Suprapubic skin (tissue), 4 donors: ENCODE results near the gene SNX8. TPM values are rescaled to one million over a fixed set of nuclear protein-coding genes. Genes with fewer than 3 reads are reported as not detected.

Source experiments
- DNase-seq, 2 donors: peaks; one replicate each; pipeline ENCODE4 v3.0.0-alpha.2; 2019; ENCODE audit warnings: low spot score in 2 of 2
- H3K27ac ChIP-seq: fragments of 200-600 bp; sonication (generic); one replicate; pipeline ENCODE4 v1.5.1; 2019
- H3K27me3 ChIP-seq: fragments of 200-600 bp; sonication (generic); one replicate; pipeline ENCODE4 v1.5.1; 2019
- H3K36me3 ChIP-seq: fragments of 200-600 bp; sonication (generic); one replicate; pipeline ENCODE4 v1.5.1; 2019
- H3K4me1 ChIP-seq: fragments of 200-600 bp; sonication (generic); one replicate; pipeline ENCODE4 v1.5.1; 2019
- H3K4me3 ChIP-seq: fragments of 200-600 bp; sonication (generic); one replicate; pipeline ENCODE4 v1.5.1; 2019; ENCODE audit warnings: mild to moderate bottlenecking
- H3K9me3 ChIP-seq: fragments of 200-600 bp; sonication (generic); one replicate; pipeline ENCODE4 v1.5.1; 2019
- EP300 ChIP-seq: sonication (generic); formaldehyde crosslinking; IDR thresholded peaks from one replicate; pipeline ENCODE4 v1.6.1; 2017; ENCODE audit warnings: antibody characterized with exemption
- POLR2A ChIP-seq, 2 donors: fragments of 450-650 bp; IDR thresholded peaks; one replicate each; pipeline ENCODE4 v1.6.1; 2017; ENCODE audit warnings: antibody characterized with exemption in 2 of 2, mild to moderate bottlenecking in 2 of 2, moderate library complexity in 2 of 2
- POLR2AphosphoS5 ChIP-seq, 3 donors: sonication (generic); formaldehyde crosslinking; IDR thresholded peaks; one replicate each; pipeline ENCODE4 v1.6.1; 2017; ENCODE audit warnings: antibody characterized with exemption in 3 of 3
- WGBS: methylation state at CpG from one replicate; pipeline ENCODE4 v1.1.5; 2018; 5-methylcytosine and 5-hydroxymethylcytosine counted together
- total RNA-seq, 4 donors: library from RNA; depleted of rRNA; stranded (reverse); fragments of >200 nt; gene quantifications; one replicate each; pipeline ENCODE4 v1.1.0, GENCODE V29; 2016
- TF ChIP-seq, protein P1 (sequence below), 2 donors: fragments of 200-600 bp in 1 of 2; fragments of 450-650 bp in 1 of 2; sonication (generic) in 1 of 2; IDR thresholded peaks; one replicate each; pipeline ENCODE4 v1.5.1; 2016 to 2019; ENCODE audit warnings: antibody characterized with exemption in 2 of 2, mild to moderate bottlenecking in 1 of 2, moderate library complexity in 1 of 2

SNX8 gene
- total RNA-seq, 4 donors from 2014 or later, result 13.7 to 35.1 (median 19.3) TPM

DNA sequence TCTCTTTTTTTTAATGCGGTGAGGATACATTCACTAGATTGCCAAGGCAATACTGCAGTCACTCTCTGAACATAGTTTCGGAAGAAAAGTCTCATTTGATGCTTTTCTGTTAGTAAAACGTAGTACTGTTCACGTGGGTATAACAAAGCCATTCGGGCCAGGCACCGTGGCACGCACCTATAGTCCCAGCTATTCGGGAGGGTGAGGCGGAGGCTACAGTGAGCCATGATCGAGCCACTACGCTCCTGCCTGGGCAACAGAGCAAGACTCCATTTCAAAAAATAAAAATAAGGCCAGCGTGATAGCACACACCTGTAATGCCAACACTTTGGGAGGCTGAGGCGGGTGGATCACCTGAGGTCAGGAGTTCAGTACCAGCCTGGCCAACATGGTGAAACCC, 24.6 kb downstream of the SNX8 start:
- H3K36me3 ChIP-seq, result peaks cover 5% of the 10 kb centered on the region
- H3K4me1 ChIP-seq, result peaks cover 4% of the 10 kb centered on the region
- DNase-seq, result no peak
- H3K27ac ChIP-seq, result no peak overlapping the region
- 85% methylated on average over 13 of the region's 13 CpGs for WGBS
- no peak overlapping the region for H3K4me3 ChIP-seq
- H3K27me3 ChIP-seq, result no peaks in the 10 kb centered on the region
- no peaks in the 10 kb centered on the region for H3K9me3 ChIP-seq
- TF ChIP-seq POLR2AphosphoS5 (IDR thresholded peaks at IDR 0.05), result no peak
- no peak for TF ChIP-seq EP300
- TF ChIP-seq, protein P1, sequence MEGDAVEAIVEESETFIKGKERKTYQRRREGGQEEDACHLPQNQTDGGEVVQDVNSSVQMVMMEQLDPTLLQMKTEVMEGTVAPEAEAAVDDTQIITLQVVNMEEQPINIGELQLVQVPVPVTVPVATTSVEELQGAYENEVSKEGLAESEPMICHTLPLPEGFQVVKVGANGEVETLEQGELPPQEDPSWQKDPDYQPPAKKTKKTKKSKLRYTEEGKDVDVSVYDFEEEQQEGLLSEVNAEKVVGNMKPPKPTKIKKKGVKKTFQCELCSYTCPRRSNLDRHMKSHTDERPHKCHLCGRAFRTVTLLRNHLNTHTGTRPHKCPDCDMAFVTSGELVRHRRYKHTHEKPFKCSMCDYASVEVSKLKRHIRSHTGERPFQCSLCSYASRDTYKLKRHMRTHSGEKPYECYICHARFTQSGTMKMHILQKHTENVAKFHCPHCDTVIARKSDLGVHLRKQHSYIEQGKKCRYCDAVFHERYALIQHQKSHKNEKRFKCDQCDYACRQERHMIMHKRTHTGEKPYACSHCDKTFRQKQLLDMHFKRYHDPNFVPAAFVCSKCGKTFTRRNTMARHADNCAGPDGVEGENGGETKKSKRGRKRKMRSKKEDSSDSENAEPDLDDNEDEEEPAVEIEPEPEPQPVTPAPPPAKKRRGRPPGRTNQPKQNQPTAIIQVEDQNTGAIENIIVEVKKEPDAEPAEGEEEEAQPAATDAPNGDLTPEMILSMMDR (IDR thresholded peaks at IDR 0.05), result no peak
- no peak for TF ChIP-seq POLR2A (IDR thresholded peaks at IDR 0.05)

DNA sequence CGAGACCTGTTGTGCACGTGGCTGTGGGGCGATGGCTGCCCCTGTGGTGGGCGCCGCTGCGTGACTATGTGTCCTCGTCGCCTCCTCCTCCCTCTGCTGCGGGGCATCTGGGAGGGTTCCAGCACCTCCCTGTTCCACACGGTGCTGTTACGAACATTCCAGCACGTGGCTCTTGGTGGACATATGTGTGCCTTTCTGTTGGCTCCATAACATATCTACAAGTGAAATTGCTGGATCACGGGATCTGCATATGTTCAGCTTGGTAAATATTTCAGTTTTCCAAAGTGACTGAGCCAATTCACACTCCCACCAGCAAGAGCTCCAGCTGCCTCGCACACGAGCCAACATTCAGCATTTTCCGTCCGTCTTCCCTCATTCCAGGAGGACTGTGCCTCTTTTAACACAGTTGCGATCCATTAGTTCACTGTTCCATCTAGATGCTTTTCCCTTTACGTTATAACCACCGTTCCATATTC, 25.1 kb downstream of the SNX8 start:
- 59% methylated on average over 20 of the region's 20 CpGs for WGBS
- H3K27me3 ChIP-seq, result no peaks in the 10 kb centered on the region
- peaks cover 4% of the 10 kb centered on the region for H3K4me1 ChIP-seq
- peaks cover 5% of the 10 kb centered on the region for H3K36me3 ChIP-seq
- TF ChIP-seq POLR2A (IDR thresholded peaks at IDR 0.05) (no peak), POLR2AphosphoS5 (IDR thresholded peaks at IDR 0.05) (no peak), EP300 (no peak)
- TF ChIP-seq, protein P1 (IDR thresholded peaks at IDR 0.05), result no peak
- no peak overlapping the region for H3K4me3 ChIP-seq
- no peak for DNase-seq
- H3K9me3 ChIP-seq, result no peaks in the 10 kb centered on the region
- H3K27ac ChIP-seq, result no peak overlapping the region

DNA sequence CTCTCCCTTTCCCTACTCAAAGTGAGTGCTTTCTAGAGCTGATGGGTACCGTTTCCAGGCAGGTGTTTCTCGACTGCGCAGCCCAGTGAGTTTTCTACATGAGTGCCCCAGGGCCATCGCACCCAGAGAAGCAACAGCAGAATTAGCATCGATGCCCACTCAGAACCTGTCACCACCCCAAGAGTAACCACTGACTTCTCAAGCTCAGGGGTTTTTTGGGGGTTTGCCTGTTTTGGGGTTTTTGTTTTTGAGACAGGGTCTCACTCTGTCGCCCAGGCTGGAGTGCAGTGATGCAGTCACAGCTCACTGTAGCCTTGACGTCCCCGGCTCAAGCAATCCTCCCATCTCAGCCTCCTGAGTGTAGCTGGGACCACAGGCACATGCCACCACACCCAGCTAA, 25.7 kb downstream of the SNX8 start:
- Histone ChIP-seq H3K4me3 (no peak overlapping the region), H3K36me3 (peaks cover 5% of the 10 kb centered on the region), H3K9me3 (no peaks in the 10 kb centered on the region), H3K27me3 (no peaks in the 10 kb centered on the region), H3K27ac (no peak overlapping the region), H3K4me1 (peaks cover 4% of the 10 kb centered on the region)
- TF ChIP-seq POLR2A (IDR thresholded peaks at IDR 0.05) (no peak), POLR2AphosphoS5 (IDR thresholded peaks at IDR 0.05) (no peak), EP300 (no peak)
- TF ChIP-seq, protein P1 (IDR thresholded peaks at IDR 0.05), result no peak
- WGBS, result 84% methylated on average over 8 of the region's 8 CpGs
- no peak for DNase-seq

DNA sequence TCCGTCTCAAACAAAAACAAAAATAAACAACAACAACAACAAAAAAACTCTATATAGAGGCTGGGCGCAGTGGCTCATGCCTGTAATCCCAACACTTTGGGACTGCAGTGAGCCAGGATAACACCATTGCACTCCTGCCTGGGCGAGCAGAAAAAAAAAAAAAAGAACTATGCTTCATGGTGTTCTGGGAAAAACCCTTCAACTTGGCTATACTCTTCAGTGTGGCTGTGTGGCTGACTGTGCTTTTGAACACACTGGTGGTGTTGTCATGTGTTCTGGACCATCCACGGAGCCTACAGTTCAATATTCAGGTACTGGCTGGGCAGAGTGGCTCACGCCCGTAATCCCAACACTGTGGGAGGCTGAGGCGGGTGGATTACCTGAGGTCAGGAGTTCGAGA, 26.5 kb downstream of the SNX8 start:
- 89% methylated on average over 8 of the region's 8 CpGs for WGBS
- no peaks in the 10 kb centered on the region for H3K9me3 ChIP-seq
- no peak for DNase-seq
- H3K4me1 ChIP-seq, result peaks cover 4% of the 10 kb centered on the region
- no peak overlapping the region for H3K27ac ChIP-seq
- H3K27me3 ChIP-seq, result no peaks in the 10 kb centered on the region
- TF ChIP-seq EP300 (no peak), POLR2AphosphoS5 (IDR thresholded peaks at IDR 0.05) (no peak), POLR2A (IDR thresholded peaks at IDR 0.05) (no peak)
- TF ChIP-seq, protein P1 (IDR thresholded peaks at IDR 0.05), result no peak
- no peak overlapping the region for H3K4me3 ChIP-seq
- peaks cover 5% of the 10 kb centered on the region for H3K36me3 ChIP-seq

DNA sequence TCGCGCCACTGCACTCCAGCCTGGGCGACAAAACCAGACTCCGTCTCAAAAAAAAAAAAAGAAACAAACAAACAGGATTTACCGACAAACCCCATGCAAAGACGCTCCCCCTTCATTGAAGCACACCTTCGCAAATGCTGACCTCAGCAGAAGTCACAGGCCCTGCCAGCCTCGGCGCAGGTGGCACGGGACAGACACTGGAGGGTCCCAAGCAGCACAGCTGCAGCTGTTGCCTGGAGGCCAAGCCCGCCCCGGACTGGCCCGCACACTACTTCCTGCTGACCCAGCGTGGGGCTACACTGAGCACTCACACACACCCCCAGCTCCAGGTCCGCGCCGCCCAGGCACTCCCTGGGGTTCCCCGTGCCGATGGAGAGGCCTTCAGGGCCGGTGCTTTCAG, 31.2 kb downstream of the SNX8 start:
- Histone ChIP-seq H3K27ac (no peak overlapping the region), H3K9me3 (no peaks in the 10 kb centered on the region), H3K27me3 (no peaks in the 10 kb centered on the region), H3K36me3 (no peaks in the 10 kb centered on the region), H3K4me1 (peaks cover 12% of the 10 kb centered on the region), H3K4me3 (no peak overlapping the region)
- 95% methylated on average over 11 of the region's 20 CpGs for WGBS
- DNase-seq, result no peak
- TF ChIP-seq POLR2AphosphoS5 (IDR thresholded peaks at IDR 0.05) (no peak), POLR2A (IDR thresholded peaks at IDR 0.05) (no peak)

DNA sequence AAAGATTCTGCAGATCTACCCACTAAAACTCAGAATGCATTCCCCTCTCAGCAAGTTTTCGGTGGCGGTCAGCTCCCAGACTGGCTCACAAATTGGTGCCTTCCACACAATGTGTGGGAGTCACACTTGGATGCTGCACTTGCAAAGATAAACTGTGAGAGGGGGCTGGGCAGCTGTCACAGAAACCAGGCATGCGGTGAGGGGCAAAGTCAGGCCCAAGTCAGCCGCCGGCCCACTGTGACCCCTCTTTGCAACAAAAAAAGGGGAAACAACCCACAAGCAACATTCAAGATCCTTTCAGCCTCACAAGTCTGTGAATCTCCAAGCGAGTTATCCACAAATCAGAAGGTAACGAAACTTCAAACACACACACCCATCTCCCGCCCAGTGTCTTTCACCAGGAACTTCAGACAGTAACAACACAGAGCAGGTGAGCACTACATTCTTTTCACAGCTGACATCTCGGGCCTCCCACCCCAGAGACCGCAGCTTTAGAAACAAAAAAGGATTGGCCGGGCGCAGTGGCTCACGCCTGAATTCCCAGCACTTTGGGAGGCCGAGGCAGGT, 32.0 kb downstream of the SNX8 start:
- Histone ChIP-seq H3K36me3 (peaks cover 2% of the 10 kb centered on the region), H3K4me1 (peaks cover 12% of the 10 kb centered on the region), H3K9me3 (no peaks in the 10 kb centered on the region), H3K4me3 (no peak overlapping the region), H3K27ac (no peak overlapping the region), H3K27me3 (no peaks in the 10 kb centered on the region)
- TF ChIP-seq POLR2AphosphoS5 (IDR thresholded peaks at IDR 0.05), result no peak
- TF ChIP-seq, protein P1 (IDR thresholded peaks at IDR 0.05), result no peak
- TF ChIP-seq EP300, result no peak
- TF ChIP-seq POLR2A (IDR thresholded peaks at IDR 0.05), result no peak
- no peak for DNase-seq
- 86% methylated on average over 14 of the region's 14 CpGs for WGBS
